Panc1 (cell line): ENCODE measurements around the gene ZNF77. TPM values are rescaled to one million over a fixed set of nuclear protein-coding genes. Genes with fewer than 3 reads are reported as not detected.

Experiments used
- ATAC-seq: fragments of 200-7000 bp; cut with Tn5 transposase; 2 replicates; pipeline ENCODE4 v1.9.1; 2020; ENCODE audit warnings: mild to moderate bottlenecking, moderate library complexity
- BruUV-seq: library from RNA; stranded (reverse); fragments of 400-500 nt; replicated peaks from 2 replicates; lab custom pipeline; 2021; lab: Mats Ljungman, UMichigan
- CTCF ChIA-PET: fragments of 300-600 bp; sonication (Branson Sonifier 250); formaldehyde crosslinking; loops from one replicate; lab custom pipeline; 2022; ENCODE audit warnings: antibody characterized with exemption; lab: Charles Lee
- POLR2A ChIA-PET: fragments of 300-600 bp; sonication (Branson Sonifier 250); formaldehyde crosslinking; loops from one replicate; lab custom pipeline; 2022; ENCODE audit warnings: antibody characterized with exemption; lab: Charles Lee
- DNase-seq: peaks from one replicate; pipeline ENCODE4 v3.0.0-alpha.2; 2010; ENCODE audit warnings: low read depth, low spot score
- H3K27ac ChIP-seq: 2 replicates; pipeline ENCODE4 v1.5.1; 2011; ENCODE audit warnings: mild to moderate bottlenecking, low read length, inconsistent platforms
- H3K27me3 ChIP-seq: fragments of 200-500 bp; sonication (Bioruptor generic); 2 replicates; pipeline ENCODE4 v1.6.0; 2014; ENCODE audit warnings: low read length, inconsistent platforms; ENCODE audit not compliant: control insufficient read depth, insufficient read depth
- H3K36me3 ChIP-seq: fragments of 200-500 bp; sonication (Bioruptor generic); 2 replicates; pipeline ENCODE4 v1.5.1; 2014; ENCODE audit warnings: inconsistent platforms, mild to moderate bottlenecking, low read length, moderate library complexity; ENCODE audit not compliant: control insufficient read depth, insufficient read depth
- H3K4me1 ChIP-seq: 2 replicates; pipeline ENCODE4 v1.5.1; 2011; ENCODE audit warnings: inconsistent platforms, mild to moderate bottlenecking, low read length, moderate library complexity; ENCODE audit not compliant: control insufficient read depth, insufficient read depth
- H3K4me3 ChIP-seq, 2 experiments: 2 replicates each; pipeline ENCODE4 v1.5.1; 2011 to 2012; ENCODE audit warnings: low read depth in 2 of 2, low read length in 2 of 2, mild to moderate bottlenecking in 2 of 2, inconsistent platforms in 1 of 2, moderate library complexity in 1 of 2
- H3K9me3 ChIP-seq: fragments of 200-500 bp; sonication (Bioruptor generic); 2 replicates; pipeline ENCODE4 v1.5.1; 2014; ENCODE audit warnings: low read depth, mild to moderate bottlenecking, inconsistent platforms, low read length, moderate library complexity; ENCODE audit not compliant: control insufficient read depth, insufficient read depth
- CTCF ChIP-seq: fragments of 450-650 bp; IDR thresholded peaks from 2 replicates; pipeline ENCODE4 v1.5.1; 2017; ENCODE audit warnings: mild to moderate bottlenecking
- POLR2AphosphoS5 ChIP-seq: IDR thresholded peaks from 2 replicates; pipeline ENCODE4 v1.6.1; 2012; ENCODE audit warnings: mild to moderate bottlenecking, low read depth, low read length, moderate library complexity
- REST ChIP-seq, 2 experiments: IDR thresholded peaks; 2 replicates each; pipeline ENCODE4 v1.6.1; 2011 to 2012; ENCODE audit warnings: low read depth in 2 of 2, control low read depth in 1 of 2, low read length in 1 of 2, mild to moderate bottlenecking in 1 of 2, moderate library complexity in 1 of 2; ENCODE audit not compliant: insufficient read depth in 1 of 2
- SIN3A ChIP-seq: IDR thresholded peaks from 2 replicates; pipeline ENCODE4 v1.6.1; 2012; ENCODE audit warnings: low read depth, mild to moderate bottlenecking, low read length, moderate library complexity, borderline replicate concordance; ENCODE audit not compliant: insufficient read depth
- TCF7L2 ChIP-seq: IDR thresholded peaks from 2 replicates; pipeline ENCODE4 v1.6.1; 2011; ENCODE audit warnings: mild to moderate bottlenecking, low read depth, low read length, inconsistent platforms
- in situ Hi-C: cut with HindIII; loops from 2 replicates; pipeline ENCODE4 v1.10.0; 2016; ENCODE audit warnings: low sequenced_read_pairs, low pct_unique_long_range_greater_than_20kb
- intact Hi-C: fragments of 100-400 bp; cut with micrococcal nuclease; formaldehyde crosslinking; loops from one replicate; pipeline ENCODE4 v1.10.0; 2022; ENCODE audit not compliant: unreplicated experiment
- total RNA-seq: library from RNA; stranded (reverse); gene quantifications from one replicate; pipeline ENCODE4 v1.2.1, GENCODE V29; 2021; ENCODE audit not compliant: unreplicated experiment

The ZNF77 gene
- total RNA-seq, 1 experiment from 2014 or later = 4.5 TPM

GRCh38 chr19:2957160-2957559, 12.4 kb upstream of the ZNF77 start:
- TF ChIP-seq REST (IDR thresholded peaks at IDR 0.05; ENCODE audit: insufficient read depth in 1 of 2, low read depth in 2 of 2, low read length in 1 of 2) = no peak
- no peak for TF ChIP-seq TCF7L2
- no peak for TF ChIP-seq CTCF
- no peak for TF ChIP-seq SIN3A
- no peak for TF ChIP-seq POLR2AphosphoS5
- no peaks in the 10 kb centered on the region for H3K27me3 ChIP-seq
- no peak for ATAC-seq
- in situ Hi-C loops (no loop called here), intact Hi-C loops (loop anchor here (10.0 kb wide), 1 partner anchor 168 kb away; no protein-coding TSS in a partner anchor)
- no TSS peak for BruUV-seq
- ChIA-PET CTCF (no interaction called here), POLR2A (no interaction called here)
- H3K36me3 ChIP-seq = no peaks in the 10 kb centered on the region
- no peak overlapping the region for H3K4me3 ChIP-seq
- DNase-seq = no peak
- H3K4me1 ChIP-seq = no peaks in the 10 kb centered on the region
- no peaks in the 10 kb centered on the region for H3K9me3 ChIP-seq
- H3K27ac ChIP-seq = no peak overlapping the region

- intact Hi-C loops = loop anchor here (10.0 kb wide), 1 partner anchor 172 kb away; no protein-coding TSS in a partner anchor
- H3K27me3 ChIP-seq = no peaks in the 10 kb centered on the region
- in situ Hi-C loops = no loop called here
- no peaks in the 10 kb centered on the region for H3K9me3 ChIP-seq
- BruUV-seq = no TSS peak
- peaks cover 5% of the 10 kb centered on the region; the same call in 1 of the 2 replicates for H3K36me3 ChIP-seq
- no peak for DNase-seq
- TF ChIP-seq CTCF (no peak), TCF7L2 (no peak), POLR2AphosphoS5 (no peak), REST (IDR thresholded peaks at IDR 0.05; ENCODE audit: insufficient read depth in 1 of 2, low read depth in 2 of 2, low read length in 1 of 2) (no peak), SIN3A (no peak)
- ChIA-PET CTCF (interaction anchor here (0.7 kb wide), 2 partner anchors 124 to 529 kb away, joined by 4 read pairs; no protein-coding TSS in a partner anchor), POLR2A (interaction anchor here (0.6 kb wide), 1 partner anchor 207 kb away, joined by 3 read pairs; no protein-coding TSS in a partner anchor)
- peaks cover 5% of the 10 kb centered on the region; the same call in 1 of the 2 replicates for H3K4me1 ChIP-seq
- 0 out of 4 replicates have a peak overlapping the region, but pooled peaks of 1 of the 2 experiments have one; percentile 14 for H3K4me3 ChIP-seq
- H3K27ac ChIP-seq = no peak overlapping the region
- no peak for ATAC-seq
Measured at GRCh38 chr19:2952953-2953481, 8.2 kb upstream of the ZNF77 start.
